IMR-90 (cell line): ENCODE measurements around the gene OR52I2. TPM values are rescaled to one million over a fixed set of nuclear protein-coding genes. Genes with fewer than 3 reads are reported as not detected.

ENCODE experiments used
- ATAC-seq: fragments of 200-7000 bp; cut with Tn5 transposase; 2 replicates; pipeline ENCODE4 v1.9.1; 2020; ENCODE audit warnings: low read depth, mild to moderate bottlenecking, moderate library complexity
- BruUV-seq: library from RNA; stranded (reverse); fragments of 400-500 nt; replicated peaks from 2 replicates; lab custom pipeline; 2021; lab: Mats Ljungman, UMichigan
- CTCF ChIA-PET: fragments of 300-600 bp; formaldehyde crosslinking; extraction: SDS; loops from one replicate; lab custom pipeline; 2021; ENCODE audit warnings: antibody characterized with exemption; lab: Yijun Ruan, JAX
- POLR2A ChIA-PET: fragments of 300-600 bp; sonication (Branson Sonifier 250); formaldehyde crosslinking; loops from one replicate; lab custom pipeline; 2022; ENCODE audit warnings: antibody characterized with exemption; ENCODE audit not compliant: unreplicated experiment; lab: Charles Lee
- DNase-seq: peaks from one replicate; pipeline ENCODE4 v3.0.0; 2013
- H2AFZ ChIP-seq: replicated peaks from 2 replicates; pipeline ENCODE3; 2013; ENCODE audit warnings: low read length, mild to moderate bottlenecking; ENCODE audit not compliant: poor library complexity
- H2AK5ac ChIP-seq: 2 replicates; pipeline ENCODE4 v1.6.1; 2013; ENCODE audit warnings: low read depth, low read length, inconsistent platforms
- H2AK9ac ChIP-seq: replicated peaks from 2 replicates; pipeline ENCODE3; 2013; ENCODE audit warnings: mild to moderate bottlenecking, low read depth, low read length, moderate library complexity; ENCODE audit not compliant: poor library complexity
- H2BK120ac ChIP-seq: 2 replicates; pipeline ENCODE4 v1.6.1; 2013; ENCODE audit warnings: low read depth, low read length, inconsistent platforms
- H2BK15ac ChIP-seq: 3 replicates; pipeline ENCODE4 v1.6.1; 2013; ENCODE audit warnings: low read depth, low read length, inconsistent platforms
- H2BK20ac ChIP-seq: 2 replicates; pipeline ENCODE4 v1.6.1; 2013; ENCODE audit warnings: low read depth, mild to moderate bottlenecking, inconsistent platforms, low read length, moderate library complexity
- H2BK5ac ChIP-seq: 2 replicates; pipeline ENCODE4 v1.6.1; 2013; ENCODE audit warnings: mild to moderate bottlenecking, low read depth, low read length, inconsistent platforms; ENCODE audit not compliant: poor library complexity, severe bottlenecking
- H3K14ac ChIP-seq: replicated peaks from 2 replicates; pipeline ENCODE4 v1.6.1; 2013; ENCODE audit warnings: low read depth, low read length, inconsistent platforms
- H3K18ac ChIP-seq: 2 replicates; pipeline ENCODE4 v1.6.1; 2013; ENCODE audit warnings: low read depth, low read length, control low read depth
- H3K23ac ChIP-seq: 2 replicates; pipeline ENCODE4 v1.6.1; 2013; ENCODE audit warnings: low read depth, low read length, inconsistent platforms
- H3K27ac ChIP-seq: 2 replicates; pipeline ENCODE4 v1.5.1; 2013; ENCODE audit warnings: mild to moderate bottlenecking, control low read depth, low read length; ENCODE audit not compliant: insufficient read depth
- H3K27me3 ChIP-seq: 2 replicates; pipeline ENCODE4 v1.6.1; 2013; ENCODE audit warnings: low read length; ENCODE audit not compliant: control insufficient read depth, insufficient read depth
- H3K36me3 ChIP-seq: 2 replicates; pipeline ENCODE4 v1.6.1; 2013; ENCODE audit warnings: low read length, mixed read lengths; ENCODE audit not compliant: control insufficient read depth, insufficient read depth
- H3K4ac ChIP-seq: 2 replicates; pipeline ENCODE4 v1.6.1; 2013; ENCODE audit warnings: low read depth, low read length, inconsistent platforms
- H3K4me1 ChIP-seq: 2 replicates; pipeline ENCODE4 v1.6.1; 2013; ENCODE audit warnings: low read length, mixed read lengths; ENCODE audit not compliant: control insufficient read depth, insufficient read depth
- H3K4me2 ChIP-seq: 2 replicates; pipeline ENCODE4 v1.6.1; 2013; ENCODE audit warnings: low read depth, mild to moderate bottlenecking, control low read depth, low read length, moderate library complexity
- H3K4me3 ChIP-seq: 2 replicates; pipeline ENCODE4 v1.5.1; 2013; ENCODE audit warnings: low read depth, mild to moderate bottlenecking, control low read depth, low read length, moderate library complexity; ENCODE audit not compliant: insufficient read depth
- H3K56ac ChIP-seq: 2 replicates; pipeline ENCODE4 v1.6.1; 2013; ENCODE audit warnings: low read length, inconsistent platforms; ENCODE audit not compliant: insufficient read depth; ENCODE audit errors: extremely low read depth
- H3K79me1 ChIP-seq, 2 experiments: 2 replicates each; pipeline ENCODE4 v1.6.1; 2013; ENCODE audit warnings: low read length in 2 of 2, inconsistent platforms in 1 of 2, low read depth in 1 of 2
- H3K9ac ChIP-seq: 2 replicates; pipeline ENCODE4 v1.6.1; 2013; ENCODE audit warnings: low read depth, low read length, control low read depth
- H3K9me1 ChIP-seq: 2 replicates; pipeline ENCODE4 v1.6.1; 2013; ENCODE audit warnings: low read length, inconsistent platforms; ENCODE audit not compliant: insufficient read depth
- H3K9me3 ChIP-seq: 2 replicates; pipeline ENCODE4 v1.6.1; 2013; ENCODE audit warnings: low read length; ENCODE audit not compliant: control insufficient read depth, insufficient read depth
- H4K20me1 ChIP-seq: 2 replicates; pipeline ENCODE4 v1.6.1; 2013; ENCODE audit warnings: low read length, inconsistent platforms; ENCODE audit not compliant: insufficient read depth
- H4K5ac ChIP-seq: 2 replicates; pipeline ENCODE4 v1.6.1; 2013; ENCODE audit warnings: mild to moderate bottlenecking, low read depth, low read length, control low read depth
- H4K8ac ChIP-seq, 2 experiments: 2 replicates each; pipeline ENCODE4 v1.6.1; 2013; ENCODE audit warnings: low read depth in 2 of 2, low read length in 2 of 2, control low read depth in 1 of 2, inconsistent platforms in 1 of 2
- H4K91ac ChIP-seq: 2 replicates; pipeline ENCODE4 v1.6.1; 2013; ENCODE audit warnings: low read depth, low read length, inconsistent platforms; ENCODE audit not compliant: insufficient read depth
- CTCF ChIP-seq: conservative IDR thresholded peaks from 2 replicates; pipeline ENCODE4 v1.5.1; 2012; ENCODE audit warnings: mild to moderate bottlenecking, low read depth, low read length, improper control_type of control experiment
- FOS ChIP-seq: fragments of 150-350 bp; IDR thresholded peaks from 2 replicates; pipeline ENCODE4 v1.6.1; 2016; ENCODE audit warnings: low read depth, low read length
- MAZ ChIP-seq: IDR thresholded peaks from 2 replicates; pipeline ENCODE4 v1.6.1; 2012; ENCODE audit warnings: low read depth, mild to moderate bottlenecking, low read length, improper control_type of control experiment, moderate library complexity, borderline replicate concordance
- POLR2A ChIP-seq: IDR thresholded peaks from 2 replicates; pipeline ENCODE4 v1.6.1; 2012; ENCODE audit warnings: mild to moderate bottlenecking, low read depth, low read length
- WGBS, 2 experiments: methylation state at CpG; one replicate each; pipeline versions ENCODE4 v1.1.5 to v1.1.7; 2013; ENCODE audit warnings: missing lambda C conversion rate in 2 of 2; ENCODE audit not compliant: insufficient read length in 1 of 2; ENCODE audit errors: extremely low coverage in 2 of 2; 5-methylcytosine and 5-hydroxymethylcytosine counted together
- dilution Hi-C: fragments of 300-500 bp; cut with HindIII; formaldehyde crosslinking; loops from one replicate; pipeline ENCODE4 v1.14.3; 2018; ENCODE audit warnings: low sequenced_read_pairs; ENCODE audit not compliant: unreplicated experiment
- in situ Hi-C: fragments of 300-500 bp; cut with MboI; formaldehyde crosslinking; loops from 3 replicates; pipeline ENCODE4 v1.14.3; 2019; ENCODE audit warnings: low sequenced_read_pairs, inconsistent platforms, mixed read lengths
- intact Hi-C: fragments of 100-400 bp; cut with micrococcal nuclease; formaldehyde crosslinking; loops from 2 replicates; pipeline ENCODE4 v1.10.0; 2022
- polyA plus RNA-seq, 3 experiments: library from polyadenylated mRNA; depleted of rRNA; stranded (reverse); fragments of >200 nt; gene quantifications; 2 replicates each; pipeline ENCODE4 v1.2.3, GENCODE V29; 2012; ENCODE audit warnings: low replicate concordance in 1 of 3
- total RNA-seq: library from RNA; depleted of rRNA; stranded (reverse); fragments of >200 nt; gene quantifications from 2 replicates; pipeline ENCODE4 v1.2.3, GENCODE V29; 2012

The OR52I2 gene
- total and polyA plus RNA-seq, 2 of the 4 experiments (the other 2 are of a cell fraction), result not detected

GRCh38 chr11:4607781-4608666 lies 26.5 kb downstream of the OR52I2 start, which contains the start of gene TRIM68:
TRIM68 (minus strand) TSS chr11:4608231; CDS start chr11:4605504, 2,727 bp downstream.
- peaks cover 7% of the 10 kb centered on the region for H3K4me1 ChIP-seq
- in situ Hi-C loops, result no loop called here
- TF ChIP-seq CTCF (no peak), FOS (peak; percentile 31; the same call in 1 of the 2 replicates), MAZ (peak; percentile 3; the same call in 1 of the 2 replicates), POLR2A (peak; percentile 62)
- DNase-seq, result peak; percentile 95
- BruUV-seq, result no TSS peak
- peak within 1 kb of the TSS; percentile 47; the same call in 1 of the 2 replicates for H4K91ac ChIP-seq
- peak within 1 kb of the TSS; percentile 77 for H3K9ac ChIP-seq
- H3K27ac ChIP-seq, result peak within 1 kb of the TSS; percentile 62
- H3K23ac ChIP-seq, result peak within 1 kb of the TSS; percentile 71; the same call in 1 of the 2 replicates
- H3K9me3 ChIP-seq, result no peaks in the 10 kb centered on the region
- H2BK20ac ChIP-seq, result no peak within 1 kb of the TSS
- dilution Hi-C loops, result no loop called here
- POLR2A ChIA-PET, result no interaction called here
- H4K20me1 ChIP-seq, result no peaks in the 10 kb centered on the region
- peak within 1 kb of the TSS; percentile 69 for H3K4me3 ChIP-seq
- peak; percentile 100 for ATAC-seq
- no peak within 1 kb of the TSS for H2AK9ac ChIP-seq
- H2BK5ac ChIP-seq, result peak within 1 kb of the TSS; percentile 43
- H2BK120ac ChIP-seq, result no peak within 1 kb of the TSS
- H3K9me1 ChIP-seq, result peaks cover 2% of the 10 kb centered on the region; the same call in 1 of the 2 replicates
- no peak within 1 kb of the TSS; the same call in 1 of the 2 replicates for H3K56ac ChIP-seq
- H4K5ac ChIP-seq, result peak within 1 kb of the TSS; percentile 94
- WGBS, 2 experiments, result 4% methylated on average over 9 of the region's 43 CpGs; no CpG with 5 or more reads in 1 of the 2 experiments
- peak within 1 kb of the TSS; percentile 75 for H3K4ac ChIP-seq
- H3K18ac ChIP-seq, result peak within 1 kb of the TSS; percentile 23
- CTCF ChIA-PET, result interaction anchor here (1.6 to 2.0 kb wide), 2 partner anchors 29 to 420 kb away, joined by 6 to 7 read pairs; partner anchors contain the start of gene OR51D1
- H3K36me3 ChIP-seq, result peaks cover 6% of the 10 kb centered on the region
- H3K79me1 ChIP-seq, result peaks cover 0 to 11% of the 10 kb centered on the region in 2 experiments
- H3K14ac ChIP-seq, result peak within 1 kb of the TSS; percentile 76
- intact Hi-C loops, result no loop called here
- no peak within 1 kb of the TSS for H2BK15ac ChIP-seq
- H4K8ac ChIP-seq, result peak within 1 kb of the TSS; percentile 95 to 97
- peak within 1 kb of the TSS; percentile 92 for H3K4me2 ChIP-seq
- no peak within 1 kb of the TSS for H2AK5ac ChIP-seq
- no peaks in the 10 kb centered on the region for H3K27me3 ChIP-seq
- peak within 1 kb of the TSS; percentile 93 for H2AFZ ChIP-seq
